Stimulated activated CD4-positive, alpha-beta T cell treated with anti-CD3 and anti-CD28 coated beads, Interleukin-4, amount 100 ng/mL, for 48 hours (primary cell): ENCODE results near the gene SLC43A2.
"Not testable (repeated sequence)": the region's sequence is repeated elsewhere in the genome, so short reads cannot be mapped to it uniquely, and the experiment has no call there.

Experiments
- DNase-seq, 2 donors: peaks; one replicate each; pipeline ENCODE4 v3.0.0-alpha.2; 2020; ENCODE audit warnings: low read depth in 2 of 2

The SLC43A2 gene

GRCh38 chr17:1590029-1590746, 38.4 kb downstream of the SLC43A2 start:
- DNase-seq: peak in 1 of 2 donors; percentile 23

- DNase-seq: no peak
Measured at GRCh38 chr17:1588821-1589585, 39.6 kb downstream of the SLC43A2 start.

GRCh38 chr17:1584167-1584566, 44.5 kb downstream of the SLC43A2 start:
- no peak for DNase-seq

- DNase-seq: no peak
Measured at GRCh38 chr17:1583556-1583955, 45.1 kb downstream of the SLC43A2 start.

- no peak for DNase-seq
Measured at GRCh38 chr17:1582374-1582773, 46.3 kb downstream of the SLC43A2 start.

GRCh38 chr17:1580979-1581676, 47.5 kb downstream of the SLC43A2 start:
- no peak for DNase-seq

GRCh38 chr17:1578029-1578428, 50.6 kb downstream of the SLC43A2 start:
- no peak for DNase-seq

- no peak for DNase-seq
Measured at GRCh38 chr17:1577583-1578013, 51.0 kb downstream of the SLC43A2 start.

GRCh38 chr17:1577182-1577581, 51.5 kb downstream of the SLC43A2 start:
- DNase-seq: no peak

- DNase-seq: no peak
Measured at GRCh38 chr17:1576500-1576899, 52.1 kb downstream of the SLC43A2 start.

GRCh38 chr17:1574697-1575471, 53.8 kb downstream of the SLC43A2 start:
- no peak for DNase-seq

- DNase-seq: peak; percentile 71 to 78
Measured at GRCh38 chr17:1573932-1574696, 54.5 kb downstream of the SLC43A2 start.

- not testable (repeated sequence) for DNase-seq
Measured at GRCh38 chr17:1572646-1573045, 56.0 kb downstream of the SLC43A2 start.

GRCh38 chr17:1571341-1571704, 57.3 kb downstream of the SLC43A2 start:
- no peak for DNase-seq

GRCh38 chr17:1568950-1569810, 59.5 kb downstream of the SLC43A2 start:
- no peak for DNase-seq

GRCh38 chr17:1566505-1567199, 62.0 kb downstream of the SLC43A2 start:
- DNase-seq: peak in 1 of 2 donors; percentile 20

- no peak for DNase-seq
Measured at GRCh38 chr17:1565877-1566276, 62.8 kb downstream of the SLC43A2 start.

GRCh38 chr17:1563786-1564613, 64.6 kb downstream of the SLC43A2 start:
- no peak for DNase-seq

- DNase-seq: not testable (repeated sequence)
Measured at GRCh38 chr17:1563471-1563785, 65.2 kb downstream of the SLC43A2 start.
